Activated T-cell treated with anti-CD3 and anti-CD28 coated beads for 1 hour (primary cell): ENCODE data around the gene ASPG.

ENCODE experiments used
- DNase-seq: peaks from one replicate; pipeline ENCODE4 v3.0.0-alpha.2; 2020; ENCODE audit warnings: low read depth

Gene ASPG

DNA sequence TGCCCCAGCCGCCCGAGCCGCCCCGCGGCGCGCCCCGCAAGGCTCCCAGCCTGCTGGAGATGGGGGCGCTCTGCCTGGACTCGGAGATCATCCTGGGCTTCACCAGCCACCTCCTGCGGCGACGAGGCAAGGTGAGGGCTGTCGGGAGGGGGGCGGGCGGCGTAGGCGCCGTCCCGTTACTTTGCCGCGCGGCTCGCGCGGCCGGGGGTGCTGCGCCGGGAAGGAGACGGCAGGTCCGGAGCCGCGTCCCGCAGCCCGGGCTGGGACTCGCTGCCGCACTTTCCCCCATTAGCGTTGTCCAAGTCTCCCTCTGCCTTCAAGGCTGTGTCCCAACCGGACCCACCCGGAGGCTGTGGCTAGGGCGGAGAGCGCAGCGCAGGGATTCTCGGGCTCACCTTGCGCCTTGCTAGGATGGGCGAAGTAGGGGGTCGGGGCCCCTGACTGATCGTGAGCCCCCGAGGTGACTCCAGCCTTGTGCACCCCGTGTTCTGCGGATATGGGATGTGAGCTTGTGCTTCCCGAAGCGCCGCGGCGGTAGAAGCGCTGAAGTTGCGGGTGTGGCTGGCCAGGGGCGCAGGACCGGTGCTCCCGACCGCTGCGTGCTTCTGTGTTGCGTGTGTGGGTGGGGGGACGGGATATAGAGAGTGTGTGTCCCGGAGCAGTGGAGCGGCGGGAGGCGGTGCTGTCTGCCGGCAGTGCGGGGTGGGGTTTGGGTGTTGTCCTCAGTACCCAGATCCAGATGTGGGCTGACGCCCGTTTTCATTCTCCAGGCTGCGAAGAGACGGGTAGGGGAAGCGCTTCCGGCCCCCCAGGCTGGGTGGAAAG lies 51.2 kb downstream of the ASPG start:
- DNase-seq: no peak

DNA sequence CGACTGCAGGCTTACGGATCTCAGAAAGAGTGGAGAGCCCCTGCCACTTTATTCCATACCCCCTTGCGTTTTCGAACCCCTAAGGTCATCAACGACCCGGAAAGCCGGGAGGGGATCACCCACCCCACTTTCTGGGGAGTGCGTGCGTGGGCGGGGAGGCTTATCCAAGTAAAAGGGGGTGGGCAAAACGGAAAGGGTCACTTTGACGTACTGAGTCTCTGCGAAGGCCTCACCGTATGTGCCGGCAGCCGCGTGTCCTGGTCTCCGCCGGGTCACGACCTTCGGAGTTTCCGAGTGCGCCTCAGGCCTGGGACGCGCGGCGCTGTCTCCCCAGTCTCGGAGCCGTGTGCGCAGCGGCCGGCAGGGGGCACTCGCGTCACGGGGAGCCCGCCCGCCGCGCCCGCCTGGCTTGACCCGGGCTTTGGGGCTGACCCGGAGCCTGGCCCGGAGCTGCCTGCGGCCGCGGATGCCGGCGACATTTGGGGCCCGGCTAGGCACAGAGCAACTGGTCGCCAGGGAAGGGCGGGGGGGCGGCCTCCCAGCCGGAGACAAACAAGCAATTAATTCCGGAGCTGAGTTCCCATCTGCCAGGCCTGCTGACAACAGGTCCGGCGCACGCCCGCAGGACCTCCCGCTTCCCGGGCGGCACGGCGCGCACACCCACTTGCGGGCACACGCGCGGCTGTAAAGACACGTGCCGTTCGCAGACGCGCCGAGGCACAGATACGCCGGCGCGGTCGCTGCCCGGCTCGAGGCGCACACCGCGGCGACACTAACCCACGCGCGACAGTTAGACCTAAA lies 52.0 kb downstream of the ASPG start:
- peak; percentile 57 for DNase-seq

DNA sequence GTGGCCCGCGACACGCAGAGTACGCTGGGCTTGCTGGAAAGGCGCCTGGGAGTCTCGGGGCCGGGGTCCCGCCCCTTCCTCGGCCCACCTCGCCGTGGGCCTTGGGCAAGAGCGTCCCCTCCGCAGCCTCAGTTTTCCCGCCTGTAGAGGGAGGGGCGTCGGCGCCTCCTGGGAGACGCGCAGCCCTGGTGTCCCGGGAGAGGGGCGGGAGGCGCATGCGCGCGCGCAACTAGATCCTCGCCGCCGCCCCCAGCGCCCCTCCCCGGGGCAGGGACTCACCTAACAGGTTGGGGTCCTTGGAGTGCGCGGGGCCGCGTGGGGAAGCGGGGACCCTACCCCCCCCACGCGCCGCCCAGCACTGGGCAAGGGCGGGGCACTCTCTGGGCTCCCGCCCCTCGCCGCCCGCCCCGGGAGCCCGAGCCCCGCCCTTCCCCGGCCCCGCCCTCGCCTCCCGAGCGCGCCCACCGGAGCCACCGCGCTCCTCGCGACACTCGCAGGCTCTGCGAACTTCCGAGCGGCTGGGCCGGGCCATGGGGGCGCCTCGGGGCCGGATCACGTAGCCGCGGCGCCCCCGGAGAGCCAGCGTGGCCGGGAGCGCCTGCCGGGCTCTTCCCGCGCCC lies 52.7 kb downstream of the ASPG start, which contains the start of gene KIF26A:
KIF26A (plus strand) TSS at position 490 of the 620 bp plus-strand sequence. CDS start 136 bp downstream, outside the sequence.
- DNase-seq: no peak

DNA sequence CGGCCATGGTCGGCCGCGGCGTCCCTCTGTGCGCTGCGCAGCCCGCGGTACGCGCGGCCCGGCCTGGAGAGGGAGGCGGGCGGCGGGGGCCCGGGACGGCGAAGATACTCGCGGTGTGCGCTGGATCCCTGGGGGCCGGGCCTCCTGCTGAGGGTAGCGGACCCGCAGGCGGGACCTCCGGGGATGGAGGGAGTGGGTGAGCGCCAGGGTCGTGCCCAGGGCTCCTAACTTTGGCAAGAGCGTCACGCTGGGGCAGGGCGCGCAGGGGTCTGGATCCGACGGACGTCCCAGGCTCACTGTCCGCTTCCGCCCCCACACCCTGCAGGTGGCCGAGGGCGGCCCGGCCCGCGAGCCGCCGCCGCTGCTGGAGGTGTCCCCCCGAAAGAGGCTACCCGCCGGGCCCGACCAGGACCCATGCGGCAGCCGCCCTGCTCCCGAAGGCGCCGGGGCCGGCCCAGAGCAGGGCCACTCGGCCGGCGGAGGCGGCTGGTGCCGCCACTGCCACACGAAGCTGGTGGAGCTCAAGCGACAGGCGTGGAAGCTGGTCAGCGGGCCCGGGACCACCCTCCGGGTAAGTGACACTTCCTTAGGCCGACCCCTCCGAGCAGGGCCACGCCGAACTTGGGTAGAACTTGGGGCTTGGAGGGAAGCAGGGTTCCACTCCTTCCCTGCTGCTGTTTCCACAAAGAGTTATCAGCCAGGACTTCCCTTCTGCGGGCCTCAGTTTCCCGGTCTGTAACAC lies 53.4 kb downstream of the ASPG start:
- DNase-seq: no peak

DNA sequence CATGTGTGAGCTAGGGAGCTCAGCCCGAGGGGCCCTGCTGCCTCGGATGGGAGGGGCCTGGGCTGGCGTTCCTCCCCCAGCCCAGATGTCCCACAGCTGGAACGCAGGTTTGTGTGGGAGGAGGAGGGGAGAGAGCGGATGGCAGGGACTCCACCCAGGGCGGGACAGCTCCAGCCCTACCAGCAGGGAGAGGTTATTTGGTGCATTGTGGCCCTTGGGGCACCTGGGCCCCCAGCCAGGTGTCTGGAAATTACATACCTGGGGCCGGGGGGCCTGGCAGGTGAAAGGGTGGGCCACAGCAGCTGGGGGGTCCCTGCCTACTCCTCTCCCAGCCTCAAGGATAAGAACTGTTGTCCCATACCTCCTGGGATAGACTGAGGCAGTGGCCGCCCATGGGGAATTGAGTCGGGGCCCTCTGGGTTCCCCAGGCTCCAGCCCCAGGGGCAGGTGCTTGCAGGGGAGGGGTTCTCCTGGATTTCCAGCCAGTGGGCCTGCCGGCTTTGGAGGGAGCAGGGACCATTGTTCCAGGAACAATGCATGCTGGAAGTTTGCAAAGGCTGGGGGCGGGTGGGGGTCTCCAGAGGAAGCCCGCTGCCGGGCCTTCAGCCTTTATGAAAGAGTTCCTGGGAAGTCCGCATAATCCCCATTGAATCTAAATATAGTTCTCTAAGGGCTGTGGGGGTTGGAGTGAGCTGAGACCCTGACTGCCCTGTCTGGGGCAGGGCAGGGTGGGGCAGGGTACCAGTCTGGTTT lies 54.1 kb downstream of the ASPG start:
- DNase-seq: no peak

DNA sequence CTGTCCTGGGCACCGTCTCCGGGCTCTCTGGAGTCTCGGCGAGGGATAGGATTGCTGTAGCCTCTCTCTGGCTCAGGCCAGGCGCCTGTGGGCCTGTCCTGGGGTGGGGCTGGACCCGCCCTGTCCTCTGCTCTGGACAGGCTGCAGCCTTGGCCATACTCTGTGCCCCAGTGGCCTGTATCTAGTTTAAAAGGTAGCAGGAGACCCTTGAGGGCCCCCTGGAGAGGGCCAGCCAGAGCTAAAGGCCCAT lies 54.6 kb downstream of the ASPG start:
- DNase-seq: no peak

DNA sequence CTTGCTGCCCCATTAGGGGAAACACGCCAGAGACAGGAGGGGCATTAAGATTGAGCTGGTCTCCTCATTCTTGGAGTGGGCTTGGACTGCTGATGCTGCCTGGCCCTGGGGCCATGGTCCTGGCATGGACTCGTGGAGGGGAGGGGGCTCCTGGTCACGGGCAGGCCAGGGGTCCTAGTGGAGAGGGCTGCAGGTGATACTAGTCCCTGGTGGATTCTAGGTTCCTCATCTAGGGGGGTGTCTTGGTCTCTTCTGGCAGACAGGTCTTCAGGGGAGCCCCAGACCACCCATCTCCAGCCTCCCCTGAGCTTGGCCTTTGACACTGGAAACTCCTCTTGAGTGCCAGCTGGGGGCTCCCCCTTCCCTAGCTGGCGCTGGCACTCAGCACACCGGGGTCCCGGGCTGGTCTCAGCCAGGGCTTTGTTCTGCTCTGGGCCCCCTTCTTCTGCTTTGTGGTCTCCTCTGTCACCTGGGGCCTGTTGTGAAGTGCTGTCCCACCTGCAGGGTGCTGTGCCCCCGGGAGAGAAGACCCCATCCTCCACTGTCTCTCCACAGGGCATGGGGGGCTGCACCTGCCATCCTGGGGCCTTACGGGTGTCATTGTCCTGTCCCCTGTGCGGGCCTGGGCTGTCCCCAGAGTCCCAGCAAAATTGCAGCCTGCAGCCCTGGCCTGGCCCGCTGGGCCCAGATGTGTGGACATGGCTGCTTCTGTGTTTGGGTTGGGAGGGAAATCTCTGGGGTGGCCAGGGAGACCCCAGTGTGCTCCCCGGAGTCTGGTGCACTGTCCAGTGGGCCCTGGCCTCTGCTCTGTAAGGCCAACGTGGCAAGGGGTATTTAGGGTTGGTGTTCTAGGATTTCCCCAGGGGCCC lies 55.2 kb downstream of the ASPG start:
- DNase-seq: no peak

DNA sequence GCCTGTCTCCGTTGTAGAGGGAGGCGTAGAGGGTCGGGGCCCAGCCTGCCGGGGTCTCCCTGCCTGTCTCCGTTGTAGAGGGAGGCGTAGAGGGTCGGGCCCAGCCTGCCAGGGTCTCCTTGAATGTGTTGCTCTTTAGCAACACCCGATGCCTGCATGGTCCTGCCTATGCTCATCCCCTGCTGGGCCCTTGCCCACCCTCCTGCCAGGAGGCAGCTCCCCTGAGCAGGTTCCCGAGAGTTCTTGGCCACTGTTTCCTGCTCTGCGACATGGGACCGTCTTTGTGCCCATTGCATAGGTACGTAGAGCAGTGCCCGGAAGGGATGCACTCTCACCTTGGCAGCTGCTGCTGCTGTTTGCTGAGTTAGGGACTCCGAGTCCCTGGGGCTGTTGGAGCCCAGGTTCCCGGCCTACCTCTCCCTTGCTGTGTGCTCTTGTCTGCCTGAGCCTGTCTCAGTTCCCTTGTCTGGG lies 56.2 kb downstream of the ASPG start:
- no peak for DNase-seq

DNA sequence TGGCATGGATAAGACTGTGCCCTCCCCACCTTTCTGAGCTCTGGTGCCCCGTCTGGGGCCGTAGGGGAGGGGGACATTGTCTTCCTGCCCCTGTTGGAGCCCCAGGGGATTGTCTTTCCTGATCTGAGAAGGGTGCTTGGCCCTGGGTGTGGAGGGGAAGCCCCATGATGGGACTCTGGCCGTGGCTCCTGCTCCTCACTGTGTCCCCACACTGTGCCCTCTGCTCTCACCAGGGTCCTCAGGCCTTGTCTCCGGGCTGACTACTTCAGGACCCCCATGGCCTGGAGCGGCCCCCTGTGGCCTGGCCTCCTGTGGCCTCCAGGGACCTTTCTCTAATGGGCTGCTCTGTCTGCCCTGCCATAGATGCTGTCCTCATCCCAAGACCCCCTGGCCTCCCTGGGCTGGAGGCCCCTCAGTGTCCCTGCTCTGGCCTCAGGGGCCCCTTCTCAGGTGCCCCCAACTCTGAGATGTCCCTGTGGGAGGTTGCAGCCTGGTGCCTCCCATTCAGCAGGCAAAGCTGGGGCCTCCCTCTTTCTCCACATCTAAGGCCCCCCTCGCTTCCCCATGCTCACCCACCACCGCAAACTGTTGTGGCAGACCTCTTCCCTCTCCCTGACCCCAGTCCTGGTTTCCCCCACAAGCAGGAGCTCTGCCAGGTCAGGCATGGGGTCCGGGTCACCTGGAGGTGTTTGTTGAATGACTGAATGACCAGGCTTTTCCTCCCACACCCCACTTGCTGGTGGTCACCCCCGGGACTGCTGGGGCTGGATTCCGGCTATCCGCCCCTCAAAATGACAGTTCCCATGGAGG lies 56.8 kb downstream of the ASPG start:
- no peak for DNase-seq

DNA sequence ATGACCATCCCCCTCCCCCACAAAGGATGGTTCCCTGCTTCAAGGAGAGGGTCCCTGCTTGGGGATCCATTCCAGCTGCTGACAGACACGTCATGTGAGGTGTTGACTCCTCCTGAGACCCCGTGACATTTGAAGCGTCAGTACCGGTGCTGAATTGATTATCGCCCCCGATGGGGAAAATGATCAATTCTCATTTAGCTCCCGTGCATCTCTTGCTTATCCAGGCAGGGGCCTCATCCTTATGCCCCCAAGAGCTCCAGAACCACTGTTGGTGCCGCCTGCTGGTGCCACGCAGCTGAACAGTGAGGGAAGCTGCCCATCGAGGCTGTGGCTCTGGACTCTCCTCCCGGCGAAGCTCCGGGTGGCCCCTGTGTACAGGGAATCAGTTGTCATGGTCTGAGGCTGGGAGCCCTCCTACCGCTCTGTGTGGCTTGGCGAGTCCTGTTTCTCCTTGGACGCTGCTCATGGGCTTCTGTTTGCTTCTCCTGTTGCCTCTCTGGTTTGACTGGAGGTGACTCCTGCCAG lies 57.5 kb downstream of the ASPG start:
- no peak for DNase-seq

DNA sequence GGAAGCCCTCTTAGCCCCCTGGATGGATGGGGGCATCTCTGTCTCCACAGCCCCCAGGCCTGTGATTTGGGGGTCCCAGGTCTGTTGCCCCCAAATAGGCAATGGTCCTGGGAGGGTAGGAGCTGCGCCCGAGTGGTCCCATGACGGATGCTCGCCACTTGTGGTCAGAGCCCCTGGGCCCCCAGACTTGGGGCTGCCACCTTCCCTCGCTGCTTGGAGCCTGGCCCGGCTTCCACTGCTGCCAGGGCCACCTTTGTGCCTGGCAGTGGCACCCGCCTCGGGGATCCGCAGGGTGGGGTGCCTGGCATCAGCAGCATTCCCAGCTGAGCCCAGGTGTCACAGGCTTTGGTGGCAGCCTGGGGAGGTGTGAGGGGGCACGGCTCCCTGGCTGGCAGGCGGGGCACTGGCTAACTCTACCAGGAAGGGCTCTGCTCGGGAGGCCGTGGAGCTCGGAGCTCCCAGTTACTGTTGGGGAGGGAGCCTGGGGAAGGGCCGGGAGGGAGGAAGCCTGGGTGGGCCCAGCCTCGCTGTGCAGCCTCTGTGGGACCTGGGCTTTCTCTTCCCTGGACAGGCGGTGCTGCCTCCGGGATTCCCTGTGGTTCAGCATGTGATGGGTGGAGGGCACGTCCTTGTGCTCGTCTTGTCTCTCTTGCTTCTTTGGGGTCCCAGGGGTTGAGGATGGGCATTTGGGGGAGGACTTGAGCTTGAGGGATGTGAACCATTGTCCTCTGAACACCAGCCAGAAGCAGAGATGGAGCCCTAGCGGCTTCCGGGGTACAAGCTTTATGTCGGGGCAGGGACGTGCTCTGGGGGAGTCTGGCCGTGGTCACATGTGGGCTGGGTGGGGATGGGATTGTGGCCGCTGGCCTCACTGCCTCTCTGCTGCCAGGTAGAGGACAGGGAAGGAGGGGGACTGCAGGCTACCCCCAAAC lies 58.3 kb downstream of the ASPG start:
- DNase-seq: no peak

DNA sequence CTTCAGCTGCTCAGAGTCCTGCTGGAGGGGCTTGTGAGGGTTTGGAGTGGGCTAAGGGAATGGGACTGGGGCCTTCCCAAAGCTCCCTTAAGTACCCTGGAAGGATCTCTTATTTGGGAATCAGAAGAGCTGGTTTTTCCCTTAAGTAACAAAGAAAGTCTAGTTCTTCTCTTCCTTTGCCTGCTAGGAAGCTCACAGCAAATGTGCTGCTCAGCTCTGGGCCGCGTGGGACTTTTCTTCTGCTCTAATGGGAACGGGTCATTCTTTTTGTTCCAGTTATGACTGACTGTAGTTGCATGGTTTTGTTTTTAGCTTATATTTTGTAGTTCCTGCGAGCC lies 58.9 kb downstream of the ASPG start:
- no peak for DNase-seq

DNA sequence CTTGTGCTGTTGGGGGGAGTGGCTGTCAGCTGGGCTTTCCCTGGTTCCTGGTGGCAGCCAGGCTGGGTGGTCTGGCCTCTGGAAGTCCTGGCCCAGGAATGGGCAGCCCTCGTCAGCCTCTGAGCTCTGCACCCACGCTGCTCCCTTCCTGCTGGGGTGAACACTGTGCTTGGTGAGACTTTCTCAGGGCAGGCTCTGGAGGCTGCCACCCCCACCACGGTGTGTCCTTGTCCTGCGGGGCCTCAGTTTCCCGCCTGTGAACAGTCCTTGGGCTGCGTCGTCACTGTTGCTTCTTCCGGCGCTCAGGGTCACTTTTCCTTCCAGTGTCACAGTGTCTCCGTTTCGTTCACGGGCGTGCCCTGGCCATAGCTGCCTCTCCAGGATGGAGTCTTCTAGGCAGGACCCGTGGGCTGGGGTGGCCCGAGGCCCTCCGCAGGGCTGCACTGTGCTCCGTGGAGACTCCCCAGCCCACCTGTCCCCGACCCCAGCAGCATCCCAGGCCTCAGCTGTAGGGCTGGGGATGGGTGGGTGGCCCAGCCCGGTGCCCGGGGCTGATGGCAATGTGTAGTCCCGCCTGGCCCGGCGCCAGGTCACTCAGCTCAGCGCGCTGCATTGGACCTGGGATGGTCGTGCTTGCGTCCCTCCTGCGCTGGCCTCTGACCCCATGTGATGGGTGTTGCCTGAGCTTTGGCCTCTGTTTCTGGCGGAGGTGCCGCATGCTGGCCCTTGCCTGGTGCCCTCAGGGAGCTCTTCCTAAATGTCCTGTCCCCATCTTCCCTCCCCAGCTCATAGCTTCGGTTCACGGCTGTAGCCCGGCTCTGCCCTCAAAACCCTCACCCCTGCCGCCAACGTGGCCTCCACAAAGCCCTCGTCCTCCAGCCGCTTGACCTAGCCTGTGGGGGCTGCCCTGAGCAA lies 59.7 kb downstream of the ASPG start:
- no peak for DNase-seq

DNA sequence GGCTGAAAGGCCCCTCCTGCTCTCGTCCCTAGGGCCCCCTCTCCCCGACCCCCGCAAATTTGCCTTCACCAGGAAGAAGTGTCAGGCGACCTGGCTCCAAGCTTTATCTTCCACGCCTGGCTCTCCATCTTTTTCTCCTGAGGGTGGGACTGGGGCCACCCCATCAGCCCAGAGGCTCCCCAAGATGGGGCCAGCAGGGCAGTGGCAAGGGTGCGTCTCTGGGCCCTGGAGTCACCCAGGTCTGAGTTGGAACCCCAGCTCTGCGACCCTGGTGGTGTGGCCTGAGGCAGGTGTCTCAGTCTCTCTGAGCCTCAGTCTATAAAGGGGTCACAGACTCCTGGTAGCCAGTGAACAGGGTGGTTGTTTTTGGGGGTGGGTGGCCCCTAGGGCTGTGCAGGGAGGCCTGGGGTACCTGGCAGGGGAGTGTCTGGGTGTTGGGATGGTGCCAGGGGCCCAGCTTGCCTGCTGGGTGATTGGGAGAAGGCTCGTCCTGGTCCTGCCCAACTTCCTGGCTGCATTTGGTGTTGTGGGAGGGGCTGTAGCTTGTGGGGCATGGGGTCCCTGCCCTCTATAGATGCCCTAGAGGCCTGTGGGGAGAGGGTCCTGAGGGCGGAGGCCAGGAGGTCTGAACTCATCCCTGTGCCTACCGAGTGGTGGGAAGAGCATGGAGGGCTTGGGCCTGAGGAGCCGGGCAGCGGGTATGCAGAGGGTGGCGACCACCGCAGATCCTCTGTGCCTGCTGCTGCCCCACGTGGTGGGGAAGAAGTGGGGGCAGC lies 60.5 kb downstream of the ASPG start:
- no peak for DNase-seq

DNA sequence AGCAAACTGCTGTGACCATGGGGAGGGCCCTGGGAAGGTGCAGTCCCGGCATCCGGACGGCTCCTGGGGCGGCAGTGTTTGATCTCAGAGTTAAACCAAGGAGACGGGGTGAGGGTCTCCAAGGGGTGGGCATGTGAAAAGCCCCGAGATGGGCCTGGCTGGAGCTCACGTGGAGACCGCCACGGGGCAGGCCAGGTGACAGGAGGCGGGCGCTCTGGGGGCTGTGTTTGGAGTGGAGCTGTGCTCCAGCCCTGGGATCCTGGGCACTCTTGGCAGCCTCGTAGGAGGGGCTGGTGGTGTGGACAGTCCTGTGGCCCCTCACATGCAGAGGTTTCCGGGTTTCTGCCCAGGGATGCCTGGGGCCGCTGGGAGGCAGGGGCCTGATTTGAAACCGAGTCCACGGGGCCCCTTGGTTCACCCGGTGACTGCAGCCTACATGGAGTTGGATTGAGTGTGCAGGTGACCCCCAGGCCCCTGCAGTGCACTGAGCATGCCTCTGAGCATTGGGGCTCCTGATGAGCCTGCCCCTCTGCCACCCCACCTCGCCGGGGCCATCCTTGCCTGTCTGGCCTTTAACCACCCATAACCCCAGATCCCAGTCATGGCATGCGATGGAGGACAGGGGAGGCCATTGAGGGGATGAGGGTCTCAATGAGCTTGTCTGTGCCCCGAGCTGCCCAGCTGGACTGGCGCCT lies 61.3 kb downstream of the ASPG start:
- DNase-seq: no peak
